ENCODE data around the gene CCL18.

DNA sequence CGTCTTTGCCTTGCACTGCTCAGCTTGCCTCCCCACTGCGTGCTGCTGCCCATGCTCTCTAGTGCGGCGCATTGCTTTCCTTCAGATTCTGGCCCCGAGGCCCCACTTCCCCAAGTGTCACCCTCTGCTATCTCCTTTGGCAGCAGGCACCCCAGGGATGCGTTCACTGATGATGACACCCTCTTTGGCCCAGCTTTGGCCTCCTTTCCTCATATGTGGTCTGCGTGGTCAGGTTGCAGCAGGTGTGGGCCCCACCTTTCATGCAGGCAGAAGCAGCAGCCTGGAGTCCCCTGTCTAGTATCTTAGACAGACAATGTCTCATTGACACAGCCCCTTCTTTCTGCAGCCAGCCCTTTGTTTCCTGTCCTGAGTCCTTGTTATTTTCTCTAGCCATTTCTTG is 30.7 kb downstream of the CCL18 start:
- TF ChIP-seq, protein P1, sequence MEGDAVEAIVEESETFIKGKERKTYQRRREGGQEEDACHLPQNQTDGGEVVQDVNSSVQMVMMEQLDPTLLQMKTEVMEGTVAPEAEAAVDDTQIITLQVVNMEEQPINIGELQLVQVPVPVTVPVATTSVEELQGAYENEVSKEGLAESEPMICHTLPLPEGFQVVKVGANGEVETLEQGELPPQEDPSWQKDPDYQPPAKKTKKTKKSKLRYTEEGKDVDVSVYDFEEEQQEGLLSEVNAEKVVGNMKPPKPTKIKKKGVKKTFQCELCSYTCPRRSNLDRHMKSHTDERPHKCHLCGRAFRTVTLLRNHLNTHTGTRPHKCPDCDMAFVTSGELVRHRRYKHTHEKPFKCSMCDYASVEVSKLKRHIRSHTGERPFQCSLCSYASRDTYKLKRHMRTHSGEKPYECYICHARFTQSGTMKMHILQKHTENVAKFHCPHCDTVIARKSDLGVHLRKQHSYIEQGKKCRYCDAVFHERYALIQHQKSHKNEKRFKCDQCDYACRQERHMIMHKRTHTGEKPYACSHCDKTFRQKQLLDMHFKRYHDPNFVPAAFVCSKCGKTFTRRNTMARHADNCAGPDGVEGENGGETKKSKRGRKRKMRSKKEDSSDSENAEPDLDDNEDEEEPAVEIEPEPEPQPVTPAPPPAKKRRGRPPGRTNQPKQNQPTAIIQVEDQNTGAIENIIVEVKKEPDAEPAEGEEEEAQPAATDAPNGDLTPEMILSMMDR (IDR thresholded peaks at IDR 0.05): no peak
- no peak for TF ChIP-seq POLR2A (IDR thresholded peaks at IDR 0.05)

Data from uterus (tissue), 2 donors.